Lung (tissue), 12 donors: Measurements from ENCODE around the gene NINL. TPM values are rescaled to one million over a fixed set of nuclear protein-coding genes. Genes with fewer than 3 reads are reported as not detected.

ENCODE experiments used
- ATAC-seq: fragments of 200-7000 bp; cut with Tn5 transposase; one replicate; pipeline ENCODE4 v1.9.1; 2020; ENCODE audit warnings: moderate number of reproducible peaks; ENCODE audit not compliant: insufficient read depth, low FRiP score
- DNase-seq, 3 donors: peaks; one replicate each; pipeline ENCODE4 v3.0.0-alpha.2; 2013 to 2017
- H3K27ac ChIP-seq, 2 donors: one replicate each; pipeline ENCODE4 v1.5.1; 2013; ENCODE audit warnings: mild to moderate bottlenecking in 2 of 2, moderate library complexity in 2 of 2, control low read depth in 1 of 2, inconsistent platforms in 1 of 2, low read depth in 1 of 2, low read length in 1 of 2
- H3K27me3 ChIP-seq, 3 donors: one replicate each; pipeline ENCODE4 v1.5.1; 2013; ENCODE audit warnings: low read length in 2 of 3; ENCODE audit not compliant: control insufficient read depth in 3 of 3, insufficient read depth in 3 of 3
- H3K36me3 ChIP-seq, 4 donors: one replicate each; pipeline ENCODE4 v1.5.1; 2013; ENCODE audit warnings: low read length in 4 of 4, mild to moderate bottlenecking in 1 of 4, moderate library complexity in 1 of 4; ENCODE audit not compliant: control insufficient read depth in 4 of 4, insufficient read depth in 4 of 4
- H3K4me1 ChIP-seq, 5 donors: one replicate each; pipeline ENCODE4 v1.5.1; 2013; ENCODE audit warnings: low read length in 5 of 5, mild to moderate bottlenecking in 2 of 5, moderate library complexity in 1 of 5; ENCODE audit not compliant: control insufficient read depth in 5 of 5, insufficient read depth in 5 of 5
- H3K4me3 ChIP-seq: one replicate; pipeline ENCODE4 v1.5.1; 2013; ENCODE audit warnings: mild to moderate bottlenecking, control low read depth, moderate library complexity
- H3K9ac ChIP-seq, 2 donors: one replicate each; pipeline ENCODE4 v1.5.1; 2013; ENCODE audit warnings: low read length in 2 of 2, control low read depth in 1 of 2; ENCODE audit not compliant: insufficient read depth in 1 of 2
- H3K9me3 ChIP-seq, 4 donors: one replicate each; pipeline ENCODE4 v1.5.1; 2013; ENCODE audit warnings: low read length in 3 of 4, mild to moderate bottlenecking in 1 of 4, moderate library complexity in 1 of 4; ENCODE audit not compliant: control insufficient read depth in 4 of 4, insufficient read depth in 3 of 4
- WGBS, 2 donors: extraction: QIAGEN DNeasy Blood & Tissue Kit; methylation state at CpG; one replicate each; pipeline ENCODE4 v1.1.7; 2013; 5-methylcytosine and 5-hydroxymethylcytosine counted together
- polyA plus RNA-seq, 2 donors: library from polyadenylated mRNA; stranded (reverse); fragments of 200-250 nt; gene quantifications; one replicate each; pipeline ENCODE4 v1.2.1, GENCODE V29; 2013
- total RNA-seq, 2 donors: library from RNA; depleted of rRNA in 1 of 2; stranded (reverse); fragments of >200 nt in 1 of 2; gene quantifications; one replicate each; pipeline ENCODE4 v1.2.1, GENCODE V29; 2014 to 2021
- TF ChIP-seq, protein P1 (sequence below): IDR thresholded peaks from 2 replicates; pipeline ENCODE4 v1.5.1; 2012; ENCODE audit warnings: mild to moderate bottlenecking; ENCODE audit errors: control extremely low read depth, extremely low read depth
- donor health status: control.
- donor health status: control.
- donor health status: Bipolar disorder and iron deficiency.
- donor health status: healthy.
- donor health status: DM: yes; HTN: yes; CAD: no.

NINL gene
- total and polyA plus RNA-seq, 4 donors, result 4.5 to 25.9 (median 12.0) TPM

DNA sequence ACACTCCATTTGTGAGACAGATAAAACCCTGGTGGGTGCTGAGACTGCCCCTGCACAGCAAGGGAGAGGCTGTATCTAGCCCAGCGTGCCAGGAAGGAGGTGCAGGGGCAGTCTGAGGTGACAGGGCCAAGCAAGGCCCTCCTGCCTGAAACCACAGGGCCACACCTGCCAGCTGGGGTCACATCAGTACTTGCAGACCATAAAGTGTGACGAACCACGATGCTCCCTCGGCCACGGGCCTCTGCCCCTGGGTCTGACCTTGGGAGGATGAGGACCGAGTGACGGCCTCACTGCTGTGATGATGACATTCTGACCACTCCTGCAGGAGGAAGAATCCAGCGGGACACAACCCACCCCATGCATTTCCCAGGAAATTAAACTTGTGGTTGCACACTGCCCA is 75.1 kb downstream of the NINL start:
- Histone ChIP-seq H3K9me3 (peaks cover 0 to 13% (median 6%) of the 10 kb centered on the region in 4 donors), H3K4me1 (no peaks in the 10 kb centered on the region), H3K9ac (no peak overlapping the region), H3K4me3 (no peak overlapping the region), H3K27ac (no peak overlapping the region), H3K36me3 (peaks cover 0 to 63% (median 39%) of the 10 kb centered on the region in 4 donors), H3K27me3 (no peaks in the 10 kb centered on the region)
- DNase-seq (no peak), ATAC-seq (no peak)
- 92 to 94% methylated on average over 8 of the region's 8 CpGs for WGBS, 2 donors
- TF ChIP-seq, protein P1, sequence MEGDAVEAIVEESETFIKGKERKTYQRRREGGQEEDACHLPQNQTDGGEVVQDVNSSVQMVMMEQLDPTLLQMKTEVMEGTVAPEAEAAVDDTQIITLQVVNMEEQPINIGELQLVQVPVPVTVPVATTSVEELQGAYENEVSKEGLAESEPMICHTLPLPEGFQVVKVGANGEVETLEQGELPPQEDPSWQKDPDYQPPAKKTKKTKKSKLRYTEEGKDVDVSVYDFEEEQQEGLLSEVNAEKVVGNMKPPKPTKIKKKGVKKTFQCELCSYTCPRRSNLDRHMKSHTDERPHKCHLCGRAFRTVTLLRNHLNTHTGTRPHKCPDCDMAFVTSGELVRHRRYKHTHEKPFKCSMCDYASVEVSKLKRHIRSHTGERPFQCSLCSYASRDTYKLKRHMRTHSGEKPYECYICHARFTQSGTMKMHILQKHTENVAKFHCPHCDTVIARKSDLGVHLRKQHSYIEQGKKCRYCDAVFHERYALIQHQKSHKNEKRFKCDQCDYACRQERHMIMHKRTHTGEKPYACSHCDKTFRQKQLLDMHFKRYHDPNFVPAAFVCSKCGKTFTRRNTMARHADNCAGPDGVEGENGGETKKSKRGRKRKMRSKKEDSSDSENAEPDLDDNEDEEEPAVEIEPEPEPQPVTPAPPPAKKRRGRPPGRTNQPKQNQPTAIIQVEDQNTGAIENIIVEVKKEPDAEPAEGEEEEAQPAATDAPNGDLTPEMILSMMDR, result no peak

DNA sequence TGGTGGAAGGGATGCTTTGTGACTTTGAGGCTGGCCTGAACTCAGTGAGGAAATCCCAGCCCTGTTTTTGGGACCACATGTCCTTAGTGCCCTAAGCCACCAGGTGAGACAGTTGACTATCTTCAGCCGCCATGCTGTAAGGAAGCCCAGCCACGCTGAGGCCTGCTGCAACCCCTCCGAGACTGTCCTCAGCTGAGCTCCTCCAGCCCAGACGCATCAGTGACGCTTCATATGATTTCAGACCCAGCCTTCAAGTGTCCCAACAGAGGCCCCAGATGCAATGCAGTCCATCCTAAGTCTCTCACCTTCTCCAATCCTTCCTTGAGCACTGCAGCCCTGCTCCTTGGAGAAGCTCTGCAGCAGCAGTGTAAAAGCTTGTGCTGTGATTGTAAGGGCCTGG is 76.2 kb downstream of the NINL start:
- TF ChIP-seq, protein P1, result no peak
- WGBS, 2 donors, result 95 to 97% methylated on average over 5 of the region's 5 CpGs
- no peak for ATAC-seq

DNA sequence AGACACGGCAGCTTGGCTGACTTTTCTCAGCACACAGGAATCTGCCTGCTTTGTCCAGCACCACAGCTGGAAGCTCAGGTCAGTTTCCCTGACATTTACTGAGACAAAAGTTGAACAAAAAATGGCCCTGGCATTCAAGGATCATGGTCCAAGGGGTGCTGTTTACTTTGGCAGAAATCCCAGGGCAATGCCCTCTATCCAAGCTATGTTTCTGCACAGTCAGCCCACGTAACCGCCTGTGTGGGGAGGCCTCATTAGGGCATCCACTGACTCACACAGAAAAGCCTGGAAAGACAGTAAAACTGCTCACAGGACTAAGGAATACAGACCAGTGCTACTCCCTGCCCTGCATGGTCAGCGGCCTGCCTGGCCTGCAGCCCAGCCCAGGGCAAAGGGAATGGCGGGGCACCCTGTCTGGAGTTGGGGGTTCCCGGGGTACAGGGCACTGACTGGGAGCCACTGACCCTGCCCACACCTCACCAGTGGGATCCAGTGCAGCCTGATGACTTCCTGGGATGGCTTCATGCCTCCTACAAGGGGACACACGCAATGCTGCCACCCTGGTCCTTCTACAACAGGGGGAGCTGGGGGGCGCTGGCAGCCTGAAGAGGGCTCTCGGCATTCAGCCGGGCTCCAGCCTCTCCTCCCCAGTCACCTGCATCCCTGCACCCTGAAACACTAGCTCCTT is 77.1 kb downstream of the NINL start:
- Histone ChIP-seq H3K27me3 (no peaks in the 10 kb centered on the region), H3K27ac (no peak overlapping the region), H3K9me3 (peaks cover 0 to 9% (median 0%) of the 10 kb centered on the region in 4 donors), H3K9ac (no peak overlapping the region), H3K36me3 (peaks cover 0 to 61% (median 38%) of the 10 kb centered on the region in 4 donors), H3K4me1 (no peaks in the 10 kb centered on the region), H3K4me3 (no peak overlapping the region)
- ATAC-seq (peak; percentile 51), DNase-seq (peak in 1 of 3 donors; percentile 11)
- TF ChIP-seq, protein P1, result no peak
- 83 to 88% methylated on average over 10 of the region's 10 CpGs for WGBS, 2 donors

More for the DNA sequence above, 76.2 kb downstream of the NINL start:
- Histone ChIP-seq H3K27me3 (no peaks in the 10 kb centered on the region), H3K27ac (no peak overlapping the region), H3K4me3 (no peak overlapping the region), H3K9ac (no peak overlapping the region), H3K36me3 (peaks cover 0 to 57% (median 35%) of the 10 kb centered on the region in 4 donors), H3K9me3 (peaks cover 0 to 9% (median under 1%) of the 10 kb centered on the region in 4 donors), H3K4me1 (no peaks in the 10 kb centered on the region)
- no peak for DNase-seq
